IMR-90 (cell line): ENCODE data around the gene DENND5A. TPM values are rescaled to one million over a fixed set of nuclear protein-coding genes. Genes with fewer than 3 reads are reported as not detected.

Source experiments
- ATAC-seq: fragments of 200-7000 bp; cut with Tn5 transposase; 2 replicates; pipeline ENCODE4 v1.9.1; 2020; ENCODE audit warnings: low read depth, mild to moderate bottlenecking, moderate library complexity
- BruUV-seq: library from RNA; stranded (reverse); fragments of 400-500 nt; replicated peaks from 2 replicates; lab custom pipeline; 2021; lab: Mats Ljungman, UMichigan
- CTCF ChIA-PET: fragments of 300-600 bp; formaldehyde crosslinking; extraction: SDS; loops from one replicate; lab custom pipeline; 2021; ENCODE audit warnings: antibody characterized with exemption; lab: Yijun Ruan, JAX
- POLR2A ChIA-PET: fragments of 300-600 bp; sonication (Branson Sonifier 250); formaldehyde crosslinking; loops from one replicate; lab custom pipeline; 2022; ENCODE audit warnings: antibody characterized with exemption; ENCODE audit not compliant: unreplicated experiment; lab: Charles Lee
- DNase-seq: peaks from one replicate; pipeline ENCODE4 v3.0.0; 2013
- H2AFZ ChIP-seq: replicated peaks from 2 replicates; pipeline ENCODE3; 2013; ENCODE audit warnings: low read length, mild to moderate bottlenecking; ENCODE audit not compliant: poor library complexity
- H2AK5ac ChIP-seq: 2 replicates; pipeline ENCODE4 v1.6.1; 2013; ENCODE audit warnings: low read depth, low read length, inconsistent platforms
- H2AK9ac ChIP-seq: replicated peaks from 2 replicates; pipeline ENCODE3; 2013; ENCODE audit warnings: mild to moderate bottlenecking, low read depth, low read length, moderate library complexity; ENCODE audit not compliant: poor library complexity
- H2BK120ac ChIP-seq: 2 replicates; pipeline ENCODE4 v1.6.1; 2013; ENCODE audit warnings: low read depth, low read length, inconsistent platforms
- H2BK15ac ChIP-seq: 3 replicates; pipeline ENCODE4 v1.6.1; 2013; ENCODE audit warnings: low read depth, low read length, inconsistent platforms
- H2BK20ac ChIP-seq: 2 replicates; pipeline ENCODE4 v1.6.1; 2013; ENCODE audit warnings: low read depth, mild to moderate bottlenecking, inconsistent platforms, low read length, moderate library complexity
- H2BK5ac ChIP-seq: 2 replicates; pipeline ENCODE4 v1.6.1; 2013; ENCODE audit warnings: mild to moderate bottlenecking, low read depth, low read length, inconsistent platforms; ENCODE audit not compliant: poor library complexity, severe bottlenecking
- H3K14ac ChIP-seq: replicated peaks from 2 replicates; pipeline ENCODE4 v1.6.1; 2013; ENCODE audit warnings: low read depth, low read length, inconsistent platforms
- H3K18ac ChIP-seq: 2 replicates; pipeline ENCODE4 v1.6.1; 2013; ENCODE audit warnings: low read depth, low read length, control low read depth
- H3K23ac ChIP-seq: 2 replicates; pipeline ENCODE4 v1.6.1; 2013; ENCODE audit warnings: low read depth, low read length, inconsistent platforms
- H3K27ac ChIP-seq: 2 replicates; pipeline ENCODE4 v1.5.1; 2013; ENCODE audit warnings: mild to moderate bottlenecking, control low read depth, low read length; ENCODE audit not compliant: insufficient read depth
- H3K27me3 ChIP-seq: 2 replicates; pipeline ENCODE4 v1.6.1; 2013; ENCODE audit warnings: low read length; ENCODE audit not compliant: control insufficient read depth, insufficient read depth
- H3K36me3 ChIP-seq: 2 replicates; pipeline ENCODE4 v1.6.1; 2013; ENCODE audit warnings: low read length, mixed read lengths; ENCODE audit not compliant: control insufficient read depth, insufficient read depth
- H3K4ac ChIP-seq: 2 replicates; pipeline ENCODE4 v1.6.1; 2013; ENCODE audit warnings: low read depth, low read length, inconsistent platforms
- H3K4me1 ChIP-seq: 2 replicates; pipeline ENCODE4 v1.6.1; 2013; ENCODE audit warnings: low read length, mixed read lengths; ENCODE audit not compliant: control insufficient read depth, insufficient read depth
- H3K4me2 ChIP-seq: 2 replicates; pipeline ENCODE4 v1.6.1; 2013; ENCODE audit warnings: low read depth, mild to moderate bottlenecking, control low read depth, low read length, moderate library complexity
- H3K4me3 ChIP-seq: 2 replicates; pipeline ENCODE4 v1.5.1; 2013; ENCODE audit warnings: low read depth, mild to moderate bottlenecking, control low read depth, low read length, moderate library complexity; ENCODE audit not compliant: insufficient read depth
- H3K56ac ChIP-seq: 2 replicates; pipeline ENCODE4 v1.6.1; 2013; ENCODE audit warnings: low read length, inconsistent platforms; ENCODE audit not compliant: insufficient read depth; ENCODE audit errors: extremely low read depth
- H3K79me1 ChIP-seq, 2 experiments: 2 replicates each; pipeline ENCODE4 v1.6.1; 2013; ENCODE audit warnings: low read length in 2 of 2, inconsistent platforms in 1 of 2, low read depth in 1 of 2
- H3K9ac ChIP-seq: 2 replicates; pipeline ENCODE4 v1.6.1; 2013; ENCODE audit warnings: low read depth, low read length, control low read depth
- H3K9me1 ChIP-seq: 2 replicates; pipeline ENCODE4 v1.6.1; 2013; ENCODE audit warnings: low read length, inconsistent platforms; ENCODE audit not compliant: insufficient read depth
- H3K9me3 ChIP-seq: 2 replicates; pipeline ENCODE4 v1.6.1; 2013; ENCODE audit warnings: low read length; ENCODE audit not compliant: control insufficient read depth, insufficient read depth
- H4K20me1 ChIP-seq: 2 replicates; pipeline ENCODE4 v1.6.1; 2013; ENCODE audit warnings: low read length, inconsistent platforms; ENCODE audit not compliant: insufficient read depth
- H4K5ac ChIP-seq: 2 replicates; pipeline ENCODE4 v1.6.1; 2013; ENCODE audit warnings: mild to moderate bottlenecking, low read depth, low read length, control low read depth
- H4K8ac ChIP-seq, 2 experiments: 2 replicates each; pipeline ENCODE4 v1.6.1; 2013; ENCODE audit warnings: low read depth in 2 of 2, low read length in 2 of 2, control low read depth in 1 of 2, inconsistent platforms in 1 of 2
- H4K91ac ChIP-seq: 2 replicates; pipeline ENCODE4 v1.6.1; 2013; ENCODE audit warnings: low read depth, low read length, inconsistent platforms; ENCODE audit not compliant: insufficient read depth
- CEBPB ChIP-seq: IDR thresholded peaks from 2 replicates; pipeline ENCODE4 v1.6.1; 2012; ENCODE audit warnings: low read depth, low read length, improper control_type of control experiment
- CHD1 ChIP-seq: IDR thresholded peaks from 2 replicates; pipeline ENCODE4 v1.6.1; 2012; ENCODE audit warnings: low read depth, low read length, improper control_type of control experiment
- CTCF ChIP-seq: conservative IDR thresholded peaks from 2 replicates; pipeline ENCODE4 v1.5.1; 2012; ENCODE audit warnings: mild to moderate bottlenecking, low read depth, low read length, improper control_type of control experiment
- ELK1 ChIP-seq: fragments of 150-350 bp; IDR thresholded peaks from 2 replicates; pipeline ENCODE4 v1.6.1; 2016; ENCODE audit warnings: low read depth, mild to moderate bottlenecking, low read length, moderate library complexity, borderline replicate concordance
- FOS ChIP-seq: fragments of 150-350 bp; IDR thresholded peaks from 2 replicates; pipeline ENCODE4 v1.6.1; 2016; ENCODE audit warnings: low read depth, low read length
- MAZ ChIP-seq: IDR thresholded peaks from 2 replicates; pipeline ENCODE4 v1.6.1; 2012; ENCODE audit warnings: low read depth, mild to moderate bottlenecking, low read length, improper control_type of control experiment, moderate library complexity, borderline replicate concordance
- POLR2A ChIP-seq: IDR thresholded peaks from 2 replicates; pipeline ENCODE4 v1.6.1; 2012; ENCODE audit warnings: mild to moderate bottlenecking, low read depth, low read length
- RCOR1 ChIP-seq: IDR thresholded peaks from 2 replicates; pipeline ENCODE4 v1.6.1; 2012; ENCODE audit warnings: mild to moderate bottlenecking, low read length, improper control_type of control experiment; ENCODE audit not compliant: insufficient replicate concordance
- RFX5 ChIP-seq: IDR thresholded peaks from 2 replicates; pipeline ENCODE4 v1.8.0; 2012; ENCODE audit warnings: low read depth, mild to moderate bottlenecking, low read length, moderate library complexity
- SMC3 ChIP-seq: fragments of 150-350 bp; IDR thresholded peaks from 2 replicates; pipeline ENCODE4 v1.6.1; 2016; ENCODE audit warnings: low read depth, mild to moderate bottlenecking, antibody characterized with exemption, low read length, moderate library complexity
- USF2 ChIP-seq: fragments of 150-350 bp; IDR thresholded peaks from 2 replicates; pipeline ENCODE4 v1.6.1; 2017; ENCODE audit warnings: mild to moderate bottlenecking, antibody characterized with exemption, low read length, low read depth
- WGBS, 2 experiments: methylation state at CpG; one replicate each; pipeline versions ENCODE4 v1.1.5 to v1.1.7; 2013; ENCODE audit warnings: missing lambda C conversion rate in 2 of 2; ENCODE audit not compliant: insufficient read length in 1 of 2; ENCODE audit errors: extremely low coverage in 2 of 2; 5-methylcytosine and 5-hydroxymethylcytosine counted together
- dilution Hi-C: fragments of 300-500 bp; cut with HindIII; formaldehyde crosslinking; loops from one replicate; pipeline ENCODE4 v1.14.3; 2018; ENCODE audit warnings: low sequenced_read_pairs; ENCODE audit not compliant: unreplicated experiment
- in situ Hi-C: fragments of 300-500 bp; cut with MboI; formaldehyde crosslinking; loops from 3 replicates; pipeline ENCODE4 v1.14.3; 2019; ENCODE audit warnings: low sequenced_read_pairs, inconsistent platforms, mixed read lengths
- intact Hi-C: fragments of 100-400 bp; cut with micrococcal nuclease; formaldehyde crosslinking; loops from 2 replicates; pipeline ENCODE4 v1.10.0; 2022
- polyA plus RNA-seq, 3 experiments: library from polyadenylated mRNA; depleted of rRNA; stranded (reverse); fragments of >200 nt; gene quantifications; 2 replicates each; pipeline ENCODE4 v1.2.3, GENCODE V29; 2012; ENCODE audit warnings: low replicate concordance in 1 of 3
- total RNA-seq: library from RNA; depleted of rRNA; stranded (reverse); fragments of >200 nt; gene quantifications from 2 replicates; pipeline ENCODE4 v1.2.3, GENCODE V29; 2012

The DENND5A gene
- total and polyA plus RNA-seq, 2 of the 4 experiments (the other 2 are of a cell fraction), result 179 to 192 TPM

GRCh38 chr11:9201372-9202162 lies 63.6 kb downstream of the DENND5A start:
- Histone ChIP-seq H2BK5ac (no peak overlapping the region), H4K20me1 (peaks cover 26% of the 10 kb centered on the region), H4K8ac (no peak overlapping the region; a peak in 1 of 4 replicates), H3K4me3 (no peak overlapping the region), H2AFZ (no peak overlapping the region), H3K9me1 (peaks cover 14% of the 10 kb centered on the region), H3K36me3 (peaks cover 17% of the 10 kb centered on the region), H4K91ac (no peak overlapping the region), H3K56ac (no peak overlapping the region), H2BK120ac (no peak overlapping the region), H3K4me2 (no peak overlapping the region), H3K4ac (no peak overlapping the region), H2BK15ac (no peak overlapping the region), H3K9me3 (no peaks in the 10 kb centered on the region), H3K4me1 (peaks cover 5% of the 10 kb centered on the region), H3K9ac (no peak overlapping the region), H3K14ac (no peak overlapping the region), H2AK5ac (no peak overlapping the region), H4K5ac (no peak overlapping the region), H2AK9ac (no peak overlapping the region), H3K27ac (no peak overlapping the region), H2BK20ac (no peak overlapping the region), H3K79me1 (peaks cover 43 to 70% of the 10 kb centered on the region in 2 experiments), H3K23ac (no peak overlapping the region), H3K18ac (no peak overlapping the region), H3K27me3 (no peaks in the 10 kb centered on the region)
- POLR2A ChIA-PET, result no interaction called here
- ATAC-seq (no peak), DNase-seq (no peak)
- WGBS, 2 experiments, result no CpG with 5 or more reads among the region's 3 CpGs
- BruUV-seq, result no TSS peak
- intact Hi-C loops, result no loop called here
- TF ChIP-seq FOS (no peak), POLR2A (no peak), CEBPB (no peak), RCOR1 (no peak), USF2 (no peak), CTCF (no peak), SMC3 (no peak), ELK1 (no peak), MAZ (no peak), RFX5 (no peak), CHD1 (no peak)
- in situ Hi-C loops, result no loop called here
- CTCF ChIA-PET, result interaction anchor here (0.7 kb wide), 1 partner anchor 11 kb away, joined by 5 read pairs; no protein-coding TSS in a partner anchor
- dilution Hi-C loops, result no loop called here
